DMS153 treated with DMSO at 0.1 percent for 48 hours (cell line): ENCODE results near the gene ITPR1.
"Not testable (repeated sequence)": the region's sequence is repeated elsewhere in the genome, so short reads cannot be mapped to it uniquely, and the experiment has no call there.

Experiments
- DNase-seq: peaks from one replicate; lab custom pipeline; 2025; ENCODE audit not compliant: unreplicated experiment; lab: John Stamatoyannopoulos, UW

Gene ITPR1

DNA sequence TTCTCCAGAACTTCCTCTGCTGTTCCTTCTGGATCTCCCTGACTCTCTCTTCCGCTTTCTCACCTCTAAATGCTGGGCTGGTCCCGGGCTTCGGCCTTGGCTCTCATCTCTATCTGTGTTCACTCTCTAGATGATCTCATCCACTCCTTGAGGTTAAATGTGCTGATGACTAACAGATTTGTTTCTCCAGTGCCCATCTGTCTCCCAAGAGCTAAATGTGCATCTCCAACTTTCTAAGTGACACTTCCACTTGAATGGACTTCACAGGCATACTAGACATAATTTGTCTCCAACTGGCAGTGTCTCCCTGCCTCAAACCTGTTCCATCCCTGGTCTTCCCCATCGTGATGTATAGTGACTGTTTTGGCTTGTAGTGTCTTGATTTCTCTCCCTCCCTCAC, 95.3 kb downstream of the ITPR1 start:
- DNase-seq: no peak

DNA sequence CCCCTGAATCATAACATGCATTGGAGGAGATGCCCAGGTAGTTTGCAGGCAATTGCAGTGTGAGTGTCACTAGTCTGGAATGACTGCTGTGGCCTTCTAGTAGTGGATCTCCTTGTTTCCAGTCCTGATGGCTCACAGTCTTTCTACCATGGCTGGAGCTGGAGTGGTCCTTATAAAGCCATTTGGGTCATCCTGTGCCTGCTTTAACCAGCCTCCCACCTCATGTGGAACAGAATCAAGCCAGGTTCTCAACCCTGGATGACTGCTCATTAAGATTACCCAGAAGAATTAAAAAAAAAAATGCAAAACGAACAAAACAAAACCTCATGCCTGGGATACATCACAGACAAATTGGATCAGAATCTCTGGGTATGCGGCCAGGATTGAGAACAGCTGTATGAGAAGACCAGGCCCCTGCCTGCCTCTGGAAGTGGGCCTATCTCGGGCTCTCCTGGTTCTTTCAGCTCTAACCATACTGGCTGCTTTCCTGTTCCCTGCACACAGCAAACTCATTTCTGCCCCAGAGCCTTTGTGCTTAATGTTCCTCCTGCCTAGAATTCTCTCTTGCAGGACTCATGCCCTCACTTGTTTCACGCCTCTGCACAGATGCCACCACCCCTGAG, 96.4 kb downstream of the ITPR1 start:
- no peak for DNase-seq

- not testable (repeated sequence) for DNase-seq
These were observed 97.7 kb downstream of the ITPR1 start for GRCh38 chr3:4590849-4591248.

DNA sequence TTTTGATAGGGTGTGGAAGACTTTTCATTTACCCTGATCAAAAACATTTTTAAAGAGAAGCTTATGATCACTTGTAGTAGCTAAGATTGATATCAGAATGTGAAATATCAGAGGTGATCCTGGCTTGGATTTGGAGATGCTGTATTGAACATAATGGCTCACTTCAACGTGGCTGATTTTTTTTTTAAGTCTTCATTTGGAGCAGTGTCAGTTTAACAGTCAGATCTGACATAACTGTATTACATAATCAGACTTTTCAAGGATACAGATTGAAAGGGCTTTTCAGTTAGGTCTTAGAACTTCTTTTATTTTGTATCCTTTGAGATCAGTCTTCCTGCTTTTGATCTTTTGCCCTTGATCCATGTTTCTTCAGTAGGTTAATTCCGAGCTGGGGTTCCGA, 98.5 kb downstream of the ITPR1 start:
- no peak for DNase-seq

- no peak for DNase-seq
These were observed 99.9 kb downstream of the ITPR1 start for GRCh38 chr3:4593014-4593413.

- no peak for DNase-seq
These were observed 102.6 kb downstream of the ITPR1 start for GRCh38 chr3:4595710-4596113.

DNA sequence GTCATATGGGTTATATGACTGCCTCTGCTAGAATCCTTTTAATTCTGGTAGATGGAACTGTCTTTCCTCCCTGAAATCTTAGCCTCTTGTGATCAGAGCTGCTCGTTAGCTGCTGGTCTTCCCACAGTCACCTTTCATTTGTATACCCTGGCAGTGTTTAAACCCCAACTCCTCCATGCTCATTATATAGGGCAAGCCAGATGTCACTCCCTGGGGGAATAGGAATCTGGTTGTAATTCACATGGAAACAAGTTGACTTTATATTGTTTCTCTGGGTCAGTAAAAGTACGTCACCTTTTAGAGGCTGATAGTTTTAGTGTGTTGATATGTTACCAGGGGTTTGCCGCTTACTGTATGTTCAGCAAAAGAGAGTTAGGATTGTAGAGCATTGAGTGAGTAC, 103.5 kb downstream of the ITPR1 start:
- no peak for DNase-seq

DNA sequence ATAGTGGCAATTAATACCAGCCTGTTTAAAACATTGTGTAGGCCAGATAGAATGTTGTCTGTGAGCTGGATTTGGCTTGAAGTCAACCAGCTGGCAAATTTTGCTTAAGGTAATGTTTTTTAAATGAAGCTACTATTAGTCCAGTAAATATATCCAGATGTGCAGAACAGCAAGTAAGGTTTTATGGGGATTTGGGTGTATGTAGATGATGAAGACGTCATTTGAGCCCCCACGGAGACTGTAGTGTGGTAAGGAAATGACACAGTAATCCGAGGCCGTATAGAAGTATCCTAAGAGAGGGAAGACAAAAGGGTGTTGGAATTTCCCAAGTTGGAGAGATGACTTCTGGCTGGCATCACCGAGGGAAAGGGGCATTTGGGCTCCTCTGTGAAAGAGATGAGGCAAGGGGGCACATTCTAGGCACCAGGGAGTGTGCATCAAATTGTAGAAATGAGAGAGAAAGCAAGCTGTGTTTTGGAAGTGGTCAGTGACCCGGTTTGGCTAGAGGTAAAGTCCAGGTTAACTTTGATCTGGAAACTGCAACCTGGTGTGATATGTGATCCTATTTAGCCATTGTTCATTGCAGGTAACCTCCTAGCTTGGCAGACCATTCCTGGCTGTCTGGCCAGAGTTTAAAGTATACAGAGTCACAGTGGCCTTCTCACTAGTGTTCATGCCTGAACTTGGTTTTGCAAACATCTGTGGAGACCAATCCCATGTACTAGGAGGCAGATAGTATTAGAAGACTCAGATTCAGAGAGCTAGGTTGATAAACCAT, 104.2 kb downstream of the ITPR1 start:
- no peak for DNase-seq

- DNase-seq: not testable (repeated sequence)
These were observed 105.1 kb downstream of the ITPR1 start for GRCh38 chr3:4598232-4598631.

GRCh38 chr3:4599612-4600011, 106.5 kb downstream of the ITPR1 start:
- no peak for DNase-seq

- no peak for DNase-seq
These were observed 107.3 kb downstream of the ITPR1 start for GRCh38 chr3:4600493-4600892.

- DNase-seq: no peak
These were observed 108.7 kb downstream of the ITPR1 start for GRCh38 chr3:4601892-4602291.

DNA sequence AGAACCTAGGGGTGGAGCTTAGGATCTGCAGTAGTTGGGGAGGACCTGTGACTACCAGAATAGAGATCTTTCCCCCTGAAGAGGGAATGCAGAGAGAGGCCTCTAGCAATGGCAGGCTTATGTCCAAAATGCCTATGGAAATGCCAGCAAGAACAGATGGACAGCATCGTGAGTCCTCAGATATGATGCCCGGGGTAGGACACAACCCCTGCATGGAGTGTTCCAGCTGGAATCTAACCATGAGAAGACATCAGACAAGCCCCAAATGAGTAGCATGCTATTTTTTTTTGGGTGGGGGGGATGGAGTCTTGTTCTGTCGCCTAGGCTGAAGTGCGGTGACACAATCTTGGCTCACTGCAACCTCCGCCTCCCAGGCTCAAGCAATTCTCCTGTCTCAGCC, 111.5 kb downstream of the ITPR1 start:
- no peak for DNase-seq

GRCh38 chr3:4606911-4607310, 113.8 kb downstream of the ITPR1 start:
- no peak for DNase-seq

GRCh38 chr3:4613366-4613765, 120.2 kb downstream of the ITPR1 start:
- DNase-seq: no peak

GRCh38 chr3:4614070-4614469, 120.9 kb downstream of the ITPR1 start:
- DNase-seq: no peak

- no peak for DNase-seq
These were observed 121.8 kb downstream of the ITPR1 start for GRCh38 chr3:4614927-4615326.

DNA sequence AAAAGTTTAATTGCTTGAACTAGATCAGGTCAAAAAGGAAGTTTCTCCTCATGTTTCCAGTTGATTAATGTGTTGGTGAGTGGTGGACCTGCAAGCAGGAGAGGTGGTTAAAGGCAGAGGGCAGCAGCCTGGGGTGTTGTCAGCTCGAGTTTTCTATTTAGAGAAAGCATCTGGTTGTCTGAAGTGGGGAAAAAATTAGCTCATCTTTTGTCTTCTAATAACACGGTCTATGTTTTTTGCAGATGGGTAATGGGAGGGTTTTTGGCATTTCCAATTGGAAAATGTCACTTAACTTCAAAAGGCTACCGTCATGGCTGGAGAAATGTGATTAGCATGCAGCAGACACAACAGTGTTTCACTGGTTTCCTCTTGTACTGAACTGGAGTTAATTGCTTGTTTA, 122.6 kb downstream of the ITPR1 start:
- DNase-seq: no peak

DNA sequence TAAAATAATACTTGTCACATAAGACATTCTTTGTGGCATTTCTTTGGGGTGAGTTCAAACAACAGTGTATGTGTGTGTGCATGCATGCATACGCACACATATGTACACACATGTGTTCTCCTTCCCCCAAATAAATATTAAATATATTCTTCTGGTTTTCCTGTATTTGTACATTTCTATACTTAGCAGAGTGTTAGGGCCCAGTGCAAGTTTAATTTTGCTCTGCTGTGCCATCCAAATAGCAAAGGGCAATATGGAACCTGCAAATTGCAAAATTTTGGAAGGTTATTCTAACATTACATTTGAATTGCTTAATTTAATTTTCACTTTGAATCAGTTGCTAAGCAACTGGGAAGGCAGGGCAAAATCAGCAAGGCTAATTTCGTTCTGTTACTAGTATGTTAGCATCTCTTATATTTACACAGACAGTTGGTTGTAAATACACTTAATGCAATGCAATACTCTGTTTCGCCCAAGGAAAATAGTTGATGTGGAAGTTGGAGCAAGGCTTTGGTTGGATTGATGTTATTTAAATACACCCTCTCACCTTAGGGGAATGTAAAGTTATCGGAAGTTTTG, 130.4 kb downstream of the ITPR1 start:
- DNase-seq: no peak

DNA sequence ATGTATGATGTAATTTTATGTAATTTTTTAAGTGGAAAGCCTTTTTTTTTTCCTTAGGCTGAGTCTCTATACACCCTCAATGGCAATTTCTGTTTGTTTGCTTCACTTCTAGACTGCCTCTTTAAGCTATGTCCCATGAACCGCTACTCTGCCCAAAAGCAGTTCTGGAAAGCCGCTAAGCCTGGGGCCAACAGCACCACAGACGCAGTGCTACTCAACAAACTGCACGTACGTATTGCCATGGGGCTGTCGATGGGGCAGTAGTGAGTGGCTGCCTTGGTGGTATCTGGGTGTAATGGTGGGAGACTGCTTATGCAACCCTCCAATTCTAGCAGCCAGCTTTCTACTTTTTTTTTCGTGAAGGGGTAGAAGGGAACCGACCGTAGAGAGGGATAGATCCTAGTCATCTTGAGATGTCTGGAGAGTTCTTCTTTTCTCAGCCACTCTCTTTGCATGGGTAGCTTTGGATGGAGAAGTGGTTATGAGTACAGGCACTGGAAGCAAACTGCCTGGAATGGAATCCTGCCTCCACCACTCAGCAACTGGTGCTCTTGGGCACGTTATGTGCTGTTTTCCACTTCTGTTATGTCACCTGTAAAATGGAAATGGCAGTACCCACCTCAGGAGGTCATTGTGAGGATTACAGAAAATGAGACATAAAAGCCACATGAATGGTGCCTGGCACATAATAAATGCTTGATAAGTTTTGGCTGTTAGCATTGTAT, 134.7 kb downstream of the ITPR1 start:
- no peak for DNase-seq

DNA sequence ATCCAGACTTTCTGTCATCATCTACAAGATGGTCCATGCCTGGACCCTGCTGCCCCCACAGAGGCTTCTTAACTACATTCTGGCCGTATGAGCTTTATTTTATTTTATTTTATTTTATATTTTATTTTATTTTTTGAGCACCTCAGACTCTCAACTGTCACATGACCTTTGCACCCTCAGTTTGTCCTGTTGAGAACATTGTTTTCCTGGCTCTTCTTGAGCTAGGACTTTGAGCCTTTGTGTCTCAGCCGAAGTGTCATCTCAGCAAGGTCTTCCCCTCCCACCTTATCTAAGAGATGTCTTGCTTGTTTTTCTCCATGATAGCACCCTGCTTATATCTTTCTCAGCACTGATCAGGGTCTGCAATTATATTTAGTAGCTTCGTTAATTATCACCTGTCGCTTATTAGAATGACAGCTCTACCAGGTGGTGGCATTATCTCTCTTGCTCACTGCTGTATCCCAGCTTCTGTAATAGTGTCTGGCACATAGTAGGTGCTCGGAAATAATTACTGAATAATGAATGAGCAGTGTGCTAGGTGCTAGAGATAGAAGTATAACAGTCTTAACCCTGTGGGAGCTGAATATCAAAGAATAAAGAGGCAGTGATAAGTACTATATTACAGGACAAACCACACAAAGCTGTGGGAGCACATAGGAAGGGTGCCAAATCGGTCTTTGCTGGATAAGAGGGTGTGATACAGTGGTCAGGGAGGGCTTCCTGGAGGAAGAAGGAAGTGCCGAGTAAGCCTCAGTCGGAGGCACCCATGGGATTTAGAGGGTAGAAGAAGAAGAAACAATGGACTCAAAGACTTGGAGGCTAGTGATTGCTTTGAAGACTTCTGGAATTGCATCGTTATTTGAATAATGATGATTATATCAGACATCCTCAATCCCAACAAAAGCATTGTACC, 136.2 kb downstream of the ITPR1 start:
- DNase-seq: no peak
